Ectodermal cell (in vitro differentiated cells): Measurements from ENCODE around the gene UNC13B.
"Not testable (repeated sequence)": the region's sequence is repeated elsewhere in the genome, so short reads cannot be mapped to it uniquely, and the experiment has no call there.

Source experiments
- H3K27ac ChIP-seq: 2 replicates; pipeline ENCODE4 v1.7.0; 2013; ENCODE audit warnings: mild to moderate bottlenecking, low read depth, low read length; ENCODE audit not compliant: insufficient read depth, poor library complexity, severe bottlenecking
- H3K27me3 ChIP-seq: 2 replicates; pipeline ENCODE4 v1.7.0; 2013; ENCODE audit warnings: mild to moderate bottlenecking, low read length; ENCODE audit not compliant: insufficient read depth, control insufficient read depth, poor library complexity, severe bottlenecking
- H3K36me3 ChIP-seq: one replicate; pipeline ENCODE4 v1.7.0; 2013; ENCODE audit warnings: low read length; ENCODE audit not compliant: control insufficient read depth, insufficient read depth
- H3K4me1 ChIP-seq: one replicate; pipeline ENCODE4 v1.7.0; 2013; ENCODE audit warnings: low read length; ENCODE audit not compliant: control insufficient read depth, insufficient read depth
- H3K4me3 ChIP-seq: 2 replicates; pipeline ENCODE4 v1.7.0; 2013; ENCODE audit warnings: low read depth, low read length, control low read depth; ENCODE audit not compliant: insufficient read depth
- H3K9me3 ChIP-seq: 2 replicates; pipeline ENCODE4 v1.7.0; 2013; ENCODE audit warnings: mild to moderate bottlenecking, low read length, moderate library complexity; ENCODE audit not compliant: control insufficient read depth
- WGBS, 2 experiments: methylation state at CpG; one replicate each; pipeline ENCODE4 v1.1.7; 2013; ENCODE audit warnings: missing lambda C conversion rate in 2 of 2; 5-methylcytosine and 5-hydroxymethylcytosine counted together

UNC13B gene

DNA sequence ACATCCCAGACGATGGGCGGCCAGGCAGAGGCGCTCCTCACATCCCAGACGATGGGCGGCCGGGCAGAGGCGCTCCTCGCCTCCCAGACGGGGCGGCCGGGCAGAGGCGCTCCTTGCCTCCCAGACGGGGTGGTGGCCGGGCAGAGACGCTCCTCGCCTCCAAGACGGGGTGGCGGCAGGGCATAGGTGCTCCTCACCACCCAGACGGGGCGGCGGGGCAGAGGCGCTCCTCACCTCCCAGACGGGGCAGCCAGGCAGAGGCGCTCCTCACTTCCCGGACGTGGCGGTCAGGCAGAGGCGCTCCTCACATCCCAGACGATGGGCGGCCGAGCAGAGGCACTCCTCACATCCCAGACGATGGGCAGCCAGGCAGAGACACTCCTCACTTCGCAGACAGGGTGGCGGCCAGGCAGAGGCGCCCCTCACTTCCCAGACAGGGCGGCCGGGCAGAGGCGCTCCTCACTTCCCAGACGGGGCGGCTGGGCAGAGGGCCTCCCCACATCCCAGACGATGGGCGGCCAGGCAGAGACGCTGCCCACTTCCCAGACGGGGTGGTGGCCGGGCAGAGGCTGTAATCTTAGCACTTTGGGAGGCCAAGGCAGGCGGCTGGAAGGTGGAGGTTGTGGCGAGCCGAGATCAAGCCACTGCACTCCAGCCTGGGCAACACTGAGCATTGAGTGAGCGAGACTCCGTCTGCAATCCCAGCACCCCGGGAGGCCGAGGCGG is 22.1 kb downstream of the UNC13B start:
- H3K4me1 ChIP-seq, H3K27me3 ChIP-seq, H3K9me3 ChIP-seq, H3K4me3 ChIP-seq, H3K27ac ChIP-seq, H3K36me3 ChIP-seq: not testable (repeated sequence)
- 96 to 97% methylated on average over 53 of the region's 53 CpGs for WGBS, 2 experiments

DNA sequence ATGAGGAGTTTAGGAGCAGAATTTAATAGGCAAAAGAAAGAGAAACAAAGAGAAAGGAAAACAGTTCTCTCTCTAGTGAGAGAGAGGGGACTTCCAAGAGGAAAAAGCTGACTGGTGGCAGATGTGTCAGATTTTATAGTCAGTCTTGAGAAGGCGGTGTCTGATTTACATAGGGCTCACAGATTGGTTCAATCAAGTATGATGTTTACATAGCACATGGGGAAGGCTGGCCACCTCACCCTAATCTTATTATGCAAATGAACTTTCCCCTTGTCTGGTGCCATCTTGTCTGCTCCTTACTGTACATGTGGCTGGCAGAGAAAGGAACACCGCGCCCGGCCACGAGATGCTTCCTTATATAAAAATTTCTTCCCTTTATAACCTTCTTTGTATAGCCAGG is 24.7 kb downstream of the UNC13B start:
- no peak overlapping the region for H3K27ac ChIP-seq
- H3K9me3 ChIP-seq: peaks cover 2% of the 10 kb centered on the region
- no peak overlapping the region for H3K4me3 ChIP-seq
- no peaks in the 10 kb centered on the region for H3K36me3 ChIP-seq
- no peaks in the 10 kb centered on the region for H3K27me3 ChIP-seq
- no peaks in the 10 kb centered on the region for H3K4me1 ChIP-seq
- 92 to 95% methylated on average over 5 of the region's 5 CpGs for WGBS, 2 experiments

DNA sequence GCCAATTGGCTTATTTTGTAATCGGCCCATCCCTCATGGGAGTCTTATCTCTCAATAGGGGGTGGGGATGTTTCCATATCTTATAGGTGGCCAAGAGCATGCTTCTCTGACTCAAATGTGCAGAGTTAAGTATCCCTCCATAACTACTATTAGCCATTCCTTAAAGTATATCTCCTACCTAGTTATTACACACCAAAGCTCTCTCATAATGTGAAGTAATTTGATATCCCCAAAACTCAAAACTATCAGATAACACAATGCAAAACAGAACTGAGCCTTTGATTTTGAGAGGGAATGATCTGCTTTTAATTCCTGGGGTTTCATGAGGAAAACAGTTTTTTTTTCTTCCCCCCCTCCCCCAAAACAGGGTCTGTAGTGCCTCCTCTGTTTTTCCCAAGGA is 28.4 kb downstream of the UNC13B start:
- H3K4me1 ChIP-seq: no peaks in the 10 kb centered on the region
- H3K9me3 ChIP-seq: peaks cover 8% of the 10 kb centered on the region
- H3K4me3 ChIP-seq: no peak overlapping the region
- H3K36me3 ChIP-seq: no peaks in the 10 kb centered on the region
- 95% methylated on average over 1 of the region's 1 CpG; no CpG with 5 or more reads in 1 of the 2 experiments for WGBS, 2 experiments
- no peaks in the 10 kb centered on the region for H3K27me3 ChIP-seq
- no peak overlapping the region for H3K27ac ChIP-seq

DNA sequence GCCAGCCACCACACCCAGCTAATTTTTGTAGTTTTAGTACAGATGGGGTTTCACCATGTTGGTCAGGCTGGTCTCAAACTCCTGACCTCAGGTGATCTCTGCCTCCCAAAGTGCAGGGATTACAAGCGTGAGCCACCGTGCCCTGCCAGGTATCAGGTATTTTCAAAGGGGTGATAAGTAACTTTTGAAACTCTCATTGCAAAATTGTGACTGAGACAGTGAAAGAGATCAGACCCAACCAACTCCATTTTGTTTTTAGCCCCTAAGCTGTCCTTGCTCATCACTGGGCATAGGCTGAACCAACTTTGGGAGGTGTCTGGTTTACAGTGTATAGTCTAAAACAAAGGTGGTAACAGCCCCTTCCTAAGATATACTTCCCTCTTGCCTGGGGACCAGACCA is 29.3 kb downstream of the UNC13B start:
- H3K27me3 ChIP-seq: no peaks in the 10 kb centered on the region
- H3K4me3 ChIP-seq: no peak overlapping the region
- no peak overlapping the region for H3K27ac ChIP-seq
- no peaks in the 10 kb centered on the region for H3K4me1 ChIP-seq
- no peaks in the 10 kb centered on the region for H3K36me3 ChIP-seq
- 92 to 98% methylated on average over 2 of the region's 2 CpGs for WGBS, 2 experiments
- peaks cover 8% of the 10 kb centered on the region for H3K9me3 ChIP-seq

DNA sequence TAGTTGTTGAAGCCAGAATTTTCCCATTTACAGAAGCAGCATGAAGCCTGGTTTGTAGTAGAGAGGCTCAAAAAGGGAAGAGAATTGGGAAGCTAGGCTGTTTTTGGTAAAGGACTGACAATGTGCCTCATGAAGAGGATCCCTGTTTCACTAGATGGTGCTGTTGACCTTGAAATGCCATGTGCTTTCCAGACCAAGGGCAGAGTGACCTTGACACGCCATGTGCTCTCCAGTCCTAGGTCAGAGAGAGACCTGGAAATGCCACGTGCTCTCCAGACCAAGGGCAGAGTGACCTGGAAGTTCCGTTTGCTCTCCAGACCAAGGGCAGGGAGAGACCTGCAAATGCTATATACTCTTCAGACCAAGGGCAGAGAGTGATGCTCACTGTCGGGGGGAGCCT is 32.0 kb downstream of the UNC13B start:
- H3K9me3 ChIP-seq: peaks cover 8% of the 10 kb centered on the region
- 95% methylated on average over 4 of the region's 4 CpGs for WGBS, 2 experiments
- H3K27me3 ChIP-seq: no peaks in the 10 kb centered on the region
- H3K27ac ChIP-seq: no peak overlapping the region
- H3K36me3 ChIP-seq: no peaks in the 10 kb centered on the region
- H3K4me1 ChIP-seq: no peaks in the 10 kb centered on the region
- H3K4me3 ChIP-seq: no peak overlapping the region

- no peak overlapping the region for H3K27ac ChIP-seq
Measured at GRCh38 chr9:35195683-35196082, 33.9 kb downstream of the UNC13B start.

GRCh38 chr9:35198191-35198590 is 36.4 kb downstream of the UNC13B start:
- Histone ChIP-seq H3K27me3 (no peaks in the 10 kb centered on the region), H3K27ac (no peak overlapping the region), H3K4me3 (no peak overlapping the region), H3K4me1 (no peaks in the 10 kb centered on the region), H3K36me3 (no peaks in the 10 kb centered on the region), H3K9me3 (peaks cover 3% of the 10 kb centered on the region)
- WGBS, 2 experiments: 92 to 99% methylated on average over 4 of the region's 4 CpGs

More at GRCh38 chr9:35195683-35196082, 33.9 kb downstream of the UNC13B start:
- 83% methylated on average over 1 of the region's 1 CpG; no CpG with 5 or more reads in 1 of the 2 experiments for WGBS, 2 experiments
- no peaks in the 10 kb centered on the region for H3K4me1 ChIP-seq
- H3K4me3 ChIP-seq: no peak overlapping the region
- H3K36me3 ChIP-seq: no peaks in the 10 kb centered on the region
- H3K9me3 ChIP-seq: peaks cover 8% of the 10 kb centered on the region
- no peaks in the 10 kb centered on the region for H3K27me3 ChIP-seq

- Histone ChIP-seq H3K9me3 (no peaks in the 10 kb centered on the region), H3K4me3 (no peak overlapping the region), H3K27me3 (no peaks in the 10 kb centered on the region), H3K27ac (no peak overlapping the region), H3K4me1 (no peaks in the 10 kb centered on the region), H3K36me3 (no peaks in the 10 kb centered on the region)
- WGBS, 2 experiments: 89 to 90% methylated on average over 1 to 2 of the region's 2 CpGs
Measured at GRCh38 chr9:35203528-35203927, 41.7 kb downstream of the UNC13B start.

DNA sequence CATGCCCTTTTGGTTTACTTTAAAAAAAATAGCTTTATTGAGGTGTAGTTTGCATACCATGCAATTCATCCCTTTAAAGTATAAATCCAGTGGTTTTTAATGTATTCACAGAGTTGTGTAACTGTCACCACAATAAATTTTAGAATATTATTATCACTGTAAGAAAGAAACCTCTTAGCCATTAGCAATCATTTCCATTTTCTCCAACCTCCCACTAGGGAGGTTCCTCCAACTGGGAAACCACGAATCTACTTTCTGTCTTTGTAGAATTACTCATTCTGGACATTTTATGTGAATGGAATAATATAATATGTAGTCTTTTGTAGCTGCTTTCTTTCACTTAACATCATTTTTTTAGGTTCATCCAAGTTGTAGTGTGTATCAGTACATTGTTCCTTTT is 43.5 kb downstream of the UNC13B start:
- Histone ChIP-seq H3K27me3 (no peaks in the 10 kb centered on the region), H3K27ac (no peak overlapping the region), H3K4me1 (no peaks in the 10 kb centered on the region), H3K9me3 (no peaks in the 10 kb centered on the region), H3K4me3 (no peak overlapping the region), H3K36me3 (no peaks in the 10 kb centered on the region)
- no CpG with 5 or more reads among the region's 1 CpG for WGBS, 2 experiments

DNA sequence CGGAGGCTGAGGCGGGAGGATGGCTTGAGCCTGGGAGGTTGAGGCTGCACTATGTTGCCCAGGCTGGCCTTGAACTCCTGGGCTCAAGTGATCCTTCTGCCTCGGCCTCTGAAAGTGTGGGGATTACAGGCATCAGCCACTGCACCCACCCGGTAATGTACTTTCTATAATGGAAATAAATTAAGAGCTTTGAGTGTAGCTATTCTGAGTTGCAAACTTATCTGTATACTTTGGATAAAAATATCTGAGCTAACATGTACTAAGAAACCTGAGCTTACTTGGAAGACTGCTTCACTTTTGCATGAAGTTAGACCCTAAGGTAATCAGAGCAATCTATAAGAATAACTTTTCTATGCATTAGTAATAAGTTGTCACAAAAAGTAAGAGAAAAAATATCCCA is 50.0 kb downstream of the UNC13B start:
- Histone ChIP-seq H3K36me3 (no peaks in the 10 kb centered on the region), H3K4me3 (no peak overlapping the region), H3K9me3 (no peaks in the 10 kb centered on the region), H3K27me3 (no peaks in the 10 kb centered on the region), H3K27ac (no peak overlapping the region), H3K4me1 (no peaks in the 10 kb centered on the region)
- 92 to 94% methylated on average over 4 of the region's 4 CpGs for WGBS, 2 experiments
